Activated T-cell treated with anti-CD3 and anti-CD28 coated beads, Interleukin-2, amount 50 U/mL, for 24 hours (primary cell): Measurements from ENCODE around the gene CCNK.
A peak's percentile ranks its signal among the peaks of the same experiment; 100 is the strongest.

ENCODE experiments used
- DNase-seq: peaks from one replicate; pipeline ENCODE4 v3.0.0-alpha.2; 2020
- H3K27ac Mint-ChIP-seq: 2 replicates; pipeline ENCODE4 v1.8.0; 2020; ENCODE audit warnings: mild to moderate bottlenecking, mixed read lengths
- H3K27me3 Mint-ChIP-seq: 2 replicates; pipeline ENCODE4 v1.8.0; 2020; ENCODE audit warnings: mixed read lengths
- H3K36me3 Mint-ChIP-seq: 2 replicates; pipeline ENCODE4 v1.8.0; 2020; ENCODE audit warnings: low read depth, mixed read lengths
- H3K4me1 Mint-ChIP-seq: 2 replicates; pipeline ENCODE4 v1.8.0; 2020; ENCODE audit warnings: low read depth, mixed read lengths
- H3K4me3 Mint-ChIP-seq: 2 replicates; pipeline ENCODE4 v1.8.0; 2020; ENCODE audit warnings: mild to moderate bottlenecking, moderate library complexity, mixed read lengths
- H3K9me3 Mint-ChIP-seq: 2 replicates; pipeline ENCODE4 v1.8.0; 2020; ENCODE audit warnings: mixed read lengths

Gene CCNK

DNA sequence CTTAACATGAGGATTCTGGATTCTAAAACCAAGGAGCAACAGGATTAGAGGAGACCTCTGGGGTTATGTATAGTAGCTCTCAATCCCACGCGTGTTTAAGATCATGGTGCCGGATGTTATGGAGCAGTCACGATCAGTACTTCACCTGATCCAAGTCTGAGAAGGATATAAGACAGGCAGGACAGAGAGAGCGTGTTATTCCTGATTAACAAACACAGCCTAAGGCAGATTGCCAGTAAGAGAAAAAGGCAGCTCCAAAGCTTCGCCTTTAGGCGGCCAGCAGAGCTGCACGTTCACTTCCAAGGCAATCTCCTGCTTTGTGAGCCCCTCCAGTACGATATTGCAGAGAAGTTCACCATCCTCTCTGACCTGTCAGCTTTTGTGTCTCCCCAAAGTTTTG, 6.0 kb upstream of the CCNK start:
- peaks cover 12% of the 10 kb centered on the region for H3K36me3 Mint-ChIP-seq
- no peak for DNase-seq
- no peaks in the 10 kb centered on the region for H3K9me3 Mint-ChIP-seq
- H3K4me1 Mint-ChIP-seq, result peaks cover 58% of the 10 kb centered on the region
- H3K27me3 Mint-ChIP-seq, result no peaks in the 10 kb centered on the region
- H3K27ac Mint-ChIP-seq, result no peak overlapping the region
- no peak overlapping the region for H3K4me3 Mint-ChIP-seq

DNA sequence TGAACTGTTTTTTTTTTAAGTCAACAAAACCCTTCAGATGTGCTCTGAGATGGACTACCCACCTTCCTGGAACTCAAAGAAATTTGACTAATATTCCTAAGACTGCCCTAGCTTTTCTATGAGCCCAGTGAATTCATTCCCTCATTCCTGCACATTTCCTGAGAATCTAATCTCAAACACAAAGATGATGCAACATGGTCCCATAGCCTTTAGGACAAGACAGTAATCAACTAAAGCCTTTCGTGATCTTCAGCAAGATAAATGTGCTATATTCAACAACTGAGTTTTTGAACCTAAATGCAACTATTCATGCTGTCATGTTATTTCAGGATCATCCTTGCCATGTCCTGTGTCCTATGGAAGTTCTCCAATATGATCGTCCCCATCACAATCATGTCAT, 5.5 kb upstream of the CCNK start:
- peaks cover 12% of the 10 kb centered on the region for H3K36me3 Mint-ChIP-seq
- H3K4me1 Mint-ChIP-seq, result peaks cover 55% of the 10 kb centered on the region

DNA sequence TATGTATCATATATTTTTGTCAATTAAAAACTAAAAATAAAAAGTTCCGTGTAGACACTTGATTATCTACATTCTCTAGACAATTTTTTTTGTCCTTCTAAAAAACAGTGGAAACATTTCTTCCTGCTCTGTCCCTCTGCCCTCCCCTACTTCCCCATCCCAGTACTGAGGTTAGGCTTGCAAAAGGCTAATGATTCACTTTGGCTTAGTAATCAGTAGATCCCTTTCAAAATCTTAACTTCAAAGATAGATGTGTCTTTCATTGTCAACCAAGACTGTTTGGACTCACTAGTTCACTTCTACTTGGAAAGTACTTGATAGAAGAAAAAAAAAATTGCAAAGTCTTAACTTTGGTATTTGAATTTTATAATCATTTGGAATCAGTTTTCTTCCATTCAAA, 4.3 kb upstream of the CCNK start:
- H3K4me1 Mint-ChIP-seq, result peaks cover 50% of the 10 kb centered on the region
- H3K27ac Mint-ChIP-seq, result no peak overlapping the region
- no peak for DNase-seq
- H3K4me3 Mint-ChIP-seq, result no peak overlapping the region
- no peaks in the 10 kb centered on the region for H3K27me3 Mint-ChIP-seq
- H3K9me3 Mint-ChIP-seq, result no peaks in the 10 kb centered on the region
- peaks cover 18% of the 10 kb centered on the region for H3K36me3 Mint-ChIP-seq

More for the DNA sequence above, 5.5 kb upstream of the CCNK start:
- no peak overlapping the region for H3K4me3 Mint-ChIP-seq
- H3K9me3 Mint-ChIP-seq, result no peaks in the 10 kb centered on the region
- no peak overlapping the region for H3K27ac Mint-ChIP-seq
- no peak for DNase-seq
- no peaks in the 10 kb centered on the region for H3K27me3 Mint-ChIP-seq

DNA sequence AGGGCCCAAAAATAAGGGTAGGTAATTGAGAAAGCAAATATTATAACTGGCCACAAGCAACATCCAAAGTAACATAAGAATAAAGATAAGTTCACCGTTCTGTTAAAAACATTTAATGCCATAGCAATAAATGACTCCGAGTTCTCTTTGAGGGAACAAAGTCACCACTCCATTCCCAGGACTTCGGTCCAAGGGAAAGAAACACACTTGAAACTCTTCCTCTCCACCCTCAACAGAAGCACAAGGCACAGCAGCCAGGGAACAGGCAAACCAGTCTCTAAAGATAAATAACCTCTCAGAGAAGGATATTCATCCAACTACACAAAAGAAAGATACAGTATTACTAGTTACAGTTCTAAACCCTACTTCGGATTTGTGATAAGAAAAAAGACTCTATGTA, 3.1 kb upstream of the CCNK start:
- no peak for DNase-seq
- Mint-ChIP-seq H3K27ac (no peak overlapping the region), H3K36me3 (peaks cover 21% of the 10 kb centered on the region), H3K9me3 (no peaks in the 10 kb centered on the region), H3K4me3 (peak overlapping the region; percentile 95), H3K4me1 (peaks cover 55% of the 10 kb centered on the region), H3K27me3 (no peaks in the 10 kb centered on the region)

DNA sequence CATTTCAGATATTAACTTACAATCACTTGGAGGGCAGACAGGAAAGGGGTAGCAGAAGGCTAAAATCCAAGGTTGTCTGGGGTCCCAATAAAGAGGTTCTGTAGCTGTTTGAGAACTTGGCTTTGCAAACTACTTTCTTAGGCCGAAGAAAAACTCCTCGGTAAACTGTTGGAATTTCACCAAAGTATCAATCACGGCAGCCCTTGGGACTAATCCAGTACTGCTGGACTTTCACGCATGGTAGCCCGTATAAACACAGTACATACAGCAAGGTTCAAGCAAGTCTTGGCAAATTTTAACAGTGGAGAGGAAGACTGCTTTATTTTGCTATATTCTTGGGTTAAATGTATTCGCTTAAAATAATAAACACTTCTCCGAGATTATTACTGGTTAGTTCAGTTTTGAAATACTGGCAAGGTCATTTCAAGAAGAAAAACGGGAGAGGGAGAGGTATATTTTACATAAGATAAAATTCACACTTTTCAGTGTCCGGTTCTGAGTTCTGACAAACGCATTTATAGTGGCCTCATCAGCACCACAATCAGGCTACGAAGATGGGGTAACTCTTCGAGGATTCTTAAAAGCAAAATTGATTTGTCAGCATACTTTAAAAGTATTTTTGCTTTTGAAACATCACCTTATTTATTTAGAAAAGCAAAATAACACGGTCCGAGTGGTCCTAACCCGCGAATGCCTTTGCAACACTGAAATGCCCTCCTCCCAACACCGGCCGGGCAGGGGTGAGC, 1.9 kb upstream of the CCNK start:
- no peak for DNase-seq
- Mint-ChIP-seq H3K4me1 (peaks cover 59% of the 10 kb centered on the region), H3K36me3 (peaks cover 18% of the 10 kb centered on the region), H3K27ac (peak overlapping the region; percentile 94), H3K9me3 (no peaks in the 10 kb centered on the region), H3K4me3 (peak overlapping the region; percentile 95), H3K27me3 (no peaks in the 10 kb centered on the region)

DNA sequence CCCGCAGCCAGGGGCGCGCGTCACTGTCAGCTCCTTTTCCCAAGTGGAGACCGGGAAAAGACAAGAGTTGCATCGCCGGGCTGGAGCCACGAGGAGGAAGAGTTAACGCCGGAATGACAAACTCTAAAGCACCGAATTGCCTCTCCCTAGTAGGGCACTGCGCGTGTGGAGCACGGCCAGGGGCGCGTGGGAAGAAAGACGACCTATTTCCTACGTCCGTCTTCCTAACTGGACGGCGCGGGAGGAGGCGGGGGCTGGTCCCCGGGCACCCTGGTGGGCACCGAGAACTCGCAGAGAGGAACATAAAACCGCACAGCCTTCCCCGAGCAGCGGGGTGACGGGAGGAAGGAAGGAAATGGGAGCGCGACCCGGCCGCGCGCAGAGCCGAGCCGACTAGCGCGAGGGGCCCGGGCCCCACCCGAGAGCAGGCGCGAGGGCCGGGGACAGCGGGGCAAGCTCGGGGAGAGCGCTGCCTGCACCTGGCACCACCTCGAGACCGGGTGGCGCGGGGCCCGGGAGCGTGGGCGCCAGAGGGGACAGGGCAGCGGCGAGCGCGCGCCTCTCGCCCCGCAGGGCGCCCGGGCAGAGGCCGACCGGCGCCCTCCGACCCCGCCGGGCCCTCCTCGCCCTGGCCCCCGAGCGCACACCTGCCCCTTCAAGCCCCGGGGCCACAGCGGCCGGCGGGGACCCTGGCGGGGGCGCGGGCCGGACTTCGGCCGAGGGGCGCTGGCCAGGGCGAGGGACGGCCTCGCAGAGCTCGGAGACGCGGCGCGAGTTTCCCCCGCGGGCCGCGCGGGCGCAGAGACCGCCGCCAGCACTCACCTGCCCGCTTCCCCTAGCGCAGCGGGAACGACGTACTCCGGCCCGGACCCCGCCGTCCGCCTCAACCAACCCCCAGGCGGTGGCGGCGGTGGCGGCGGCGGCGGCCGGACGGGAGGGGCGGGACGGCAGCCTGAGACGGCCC, 1.0 kb upstream of the CCNK start, which contains the start of gene SETD3:
Gene SETD3, minus strand, starts transcription at position 954 of the 964 bp plus-strand sequence. CDS start 15,054 bp downstream, outside the sequence.
- Mint-ChIP-seq H3K9me3 (no peaks in the 10 kb centered on the region), H3K4me3 (peak within 1 kb of the TSS; percentile 98), H3K27me3 (no peaks in the 10 kb centered on the region), H3K27ac (peak within 1 kb of the TSS; percentile 99), H3K4me1 (peaks cover 65% of the 10 kb centered on the region), H3K36me3 (peaks cover 18% of the 10 kb centered on the region)
- peak; percentile 65 for DNase-seq

DNA sequence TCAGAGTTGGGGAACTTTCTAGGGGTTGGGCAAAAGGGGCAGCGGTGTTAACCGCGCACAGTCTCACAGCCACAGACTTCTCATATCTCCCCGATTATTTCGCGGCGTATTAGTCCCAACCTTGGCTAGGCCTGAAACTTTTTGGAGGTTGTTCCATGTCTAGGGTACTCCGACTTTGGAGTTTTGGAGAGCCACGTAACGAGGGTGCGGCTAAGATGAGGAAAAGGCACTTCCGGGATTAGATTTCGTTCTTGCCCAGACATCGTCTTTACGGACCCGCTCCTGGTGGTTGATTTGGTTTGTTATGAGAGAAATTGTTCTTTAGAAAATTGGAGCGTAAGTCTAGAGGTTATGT, 513 bp downstream of the CCNK start:
- peaks cover 67% of the 10 kb centered on the region for H3K4me1 Mint-ChIP-seq
- H3K27me3 Mint-ChIP-seq, result no peaks in the 10 kb centered on the region

DNA sequence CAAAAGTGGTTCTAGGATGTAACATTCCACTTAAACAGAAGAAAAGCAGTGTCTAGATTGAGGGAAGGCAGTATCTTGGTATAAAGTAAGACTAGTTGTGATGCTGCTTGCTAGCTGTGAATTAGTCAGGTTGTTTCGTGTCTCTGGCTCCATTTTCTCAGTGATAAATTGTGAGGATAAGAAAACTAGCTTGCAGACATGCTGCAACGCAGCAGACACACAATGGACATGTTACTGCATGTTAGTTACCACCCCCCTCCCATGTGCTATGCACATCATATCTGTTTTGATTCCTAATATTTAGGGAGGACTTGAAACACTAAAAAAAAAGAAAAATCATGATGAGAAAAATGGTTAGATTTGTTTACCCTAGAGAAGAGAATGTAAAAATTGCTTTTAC, 2.9 kb downstream of the CCNK start:
- peak overlapping the region; percentile 8 for H3K27ac Mint-ChIP-seq
- no peak for DNase-seq
- H3K4me1 Mint-ChIP-seq, result peaks cover 65% of the 10 kb centered on the region
- H3K27me3 Mint-ChIP-seq, result no peaks in the 10 kb centered on the region
- no peak overlapping the region for H3K4me3 Mint-ChIP-seq
- H3K9me3 Mint-ChIP-seq, result no peaks in the 10 kb centered on the region
- H3K36me3 Mint-ChIP-seq, result peaks cover 15% of the 10 kb centered on the region

More for the DNA sequence above, 513 bp downstream of the CCNK start:
- DNase-seq, result no peak
- peak overlapping the region; percentile 99 for H3K27ac Mint-ChIP-seq
- H3K9me3 Mint-ChIP-seq, result no peaks in the 10 kb centered on the region
- H3K36me3 Mint-ChIP-seq, result peaks cover 18% of the 10 kb centered on the region
- H3K4me3 Mint-ChIP-seq, result peak overlapping the region; percentile 98

DNA sequence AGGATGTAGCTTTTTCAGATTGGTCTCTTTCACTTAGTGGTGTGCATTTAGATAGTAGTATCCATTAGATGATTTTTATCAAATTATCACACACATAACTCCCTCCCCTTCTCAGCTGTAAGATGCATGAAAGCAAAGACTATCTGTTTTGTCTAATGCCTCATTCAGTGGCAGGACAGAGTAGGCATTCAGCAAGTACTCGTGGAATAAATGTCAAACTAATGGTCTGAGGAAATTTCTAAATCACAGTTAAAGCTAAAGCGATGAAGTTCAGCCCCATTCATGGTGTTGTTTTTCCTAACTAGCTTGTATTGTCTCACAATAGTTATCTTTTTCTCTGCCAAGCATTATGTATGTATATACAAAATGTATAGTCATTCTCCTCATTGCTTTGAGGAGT, 16.1 kb downstream of the CCNK start:
- Mint-ChIP-seq H3K27ac (no peak overlapping the region), H3K27me3 (no peaks in the 10 kb centered on the region), H3K9me3 (no peaks in the 10 kb centered on the region), H3K4me3 (no peak overlapping the region), H3K4me1 (peaks cover under 1% of the 10 kb centered on the region), H3K36me3 (peaks cover 94% of the 10 kb centered on the region)
- no peak for DNase-seq

DNA sequence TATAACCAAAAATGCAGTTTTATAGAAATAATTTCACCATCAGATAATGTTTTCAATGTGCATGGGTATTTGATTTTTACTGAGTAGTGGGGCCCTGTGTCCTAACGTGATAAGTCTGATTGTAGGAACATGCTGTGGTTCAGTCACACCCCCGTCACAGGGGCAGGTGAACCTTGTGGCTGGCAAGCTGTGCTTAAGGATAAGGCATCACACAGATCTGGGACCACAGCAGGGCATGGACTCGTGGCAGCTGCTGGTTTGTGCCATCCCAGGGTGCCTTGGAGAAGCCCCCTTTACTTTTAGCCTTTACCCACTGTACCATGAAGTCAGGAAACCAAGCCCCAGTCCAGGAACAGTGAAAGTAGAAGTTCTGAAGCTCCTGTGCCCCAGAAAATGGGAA, 16.7 kb downstream of the CCNK start:
- Mint-ChIP-seq H3K4me3 (no peak overlapping the region), H3K9me3 (no peaks in the 10 kb centered on the region), H3K36me3 (peaks cover 94% of the 10 kb centered on the region), H3K4me1 (no peaks in the 10 kb centered on the region), H3K27me3 (no peaks in the 10 kb centered on the region), H3K27ac (peak overlapping the region; percentile 35)
- no peak for DNase-seq

DNA sequence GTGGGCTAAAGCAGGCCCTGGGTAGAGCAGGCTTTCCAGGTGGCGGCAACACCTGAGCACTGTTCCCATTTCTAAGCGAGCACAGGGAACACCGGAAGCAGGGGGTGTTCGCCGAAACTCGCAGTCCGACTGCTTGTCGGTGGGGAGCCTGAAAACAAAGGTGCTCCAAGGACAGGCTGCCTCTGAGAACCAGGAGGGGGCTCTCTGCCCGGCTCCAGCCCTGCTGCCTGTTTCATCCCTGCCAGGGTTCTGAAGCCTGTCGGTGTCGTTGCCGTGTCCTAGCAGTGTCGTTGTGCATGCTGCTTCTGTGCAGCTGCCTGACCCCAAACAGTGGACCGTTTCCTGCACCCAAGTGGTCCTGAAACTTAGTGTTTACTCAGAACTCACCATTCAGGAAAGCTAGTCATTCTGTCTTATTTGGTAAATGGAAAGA, 21.8 kb downstream of the CCNK start:
- no peak for DNase-seq
- H3K9me3 Mint-ChIP-seq, result no peaks in the 10 kb centered on the region
- no peaks in the 10 kb centered on the region for H3K27me3 Mint-ChIP-seq
- no peak overlapping the region for H3K4me3 Mint-ChIP-seq
- H3K4me1 Mint-ChIP-seq, result peaks cover 5% of the 10 kb centered on the region
- peaks cover 97% of the 10 kb centered on the region for H3K36me3 Mint-ChIP-seq
- peak overlapping the region; percentile 34 for H3K27ac Mint-ChIP-seq

DNA sequence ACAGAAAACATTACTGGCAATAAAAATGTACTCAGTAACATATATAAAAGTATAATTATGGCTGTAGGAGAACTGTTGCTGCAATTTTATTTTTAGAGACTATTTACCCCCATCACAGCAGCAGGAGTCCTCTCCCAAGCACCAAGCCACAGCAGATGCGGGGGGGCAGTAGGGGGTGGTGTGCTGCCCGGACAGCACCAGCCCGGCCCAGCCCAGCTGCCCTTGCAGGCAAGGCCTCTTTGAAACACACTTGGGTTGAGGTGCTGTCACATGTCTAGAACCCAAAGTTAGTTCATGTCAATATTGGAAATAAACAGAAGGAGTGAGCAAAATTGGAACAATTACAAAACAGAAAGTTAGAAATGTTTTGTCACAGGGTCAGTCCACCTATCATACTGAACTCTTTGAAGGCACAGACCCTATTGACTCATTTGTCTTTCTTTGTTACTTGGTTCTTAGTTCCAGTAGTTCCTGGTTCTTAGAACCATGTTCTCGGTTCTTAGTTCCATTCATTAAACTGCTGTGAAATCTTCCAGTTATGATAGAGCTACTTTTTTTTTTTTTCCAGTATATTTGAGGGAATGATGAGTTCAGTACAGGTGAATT, 22.7 kb downstream of the CCNK start:
- Mint-ChIP-seq H3K4me3 (no peak overlapping the region), H3K36me3 (peaks cover 97% of the 10 kb centered on the region), H3K27ac (peak overlapping the region; percentile 77), H3K27me3 (no peaks in the 10 kb centered on the region), H3K4me1 (peaks cover 5% of the 10 kb centered on the region), H3K9me3 (no peaks in the 10 kb centered on the region)
- no peak for DNase-seq

DNA sequence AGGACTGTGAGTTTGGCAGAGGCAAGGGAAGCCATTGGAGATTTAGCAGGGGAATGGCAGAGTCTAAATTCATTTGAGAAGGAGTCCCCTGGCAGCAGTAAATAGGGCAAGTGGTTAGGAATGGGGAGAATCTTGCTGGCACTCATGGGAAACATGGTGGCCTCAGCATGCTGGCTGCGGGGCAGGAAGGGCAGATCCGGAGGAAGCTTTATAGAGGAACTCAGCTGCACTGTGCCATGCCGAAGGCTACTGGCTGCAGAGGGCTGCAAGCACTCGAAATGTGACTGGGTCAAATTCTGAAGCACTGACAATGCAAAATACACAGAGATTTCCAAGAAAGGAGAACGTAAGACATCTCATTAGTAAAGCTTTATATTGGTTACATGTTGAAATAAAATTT, 23.9 kb downstream of the CCNK start:
- H3K36me3 Mint-ChIP-seq, result peaks cover 98% of the 10 kb centered on the region
- no peak overlapping the region for H3K4me3 Mint-ChIP-seq
- no peaks in the 10 kb centered on the region for H3K9me3 Mint-ChIP-seq
- H3K4me1 Mint-ChIP-seq, result peaks cover 5% of the 10 kb centered on the region
- H3K27ac Mint-ChIP-seq, result peak overlapping the region; percentile 12
- no peaks in the 10 kb centered on the region for H3K27me3 Mint-ChIP-seq
- no peak for DNase-seq

DNA sequence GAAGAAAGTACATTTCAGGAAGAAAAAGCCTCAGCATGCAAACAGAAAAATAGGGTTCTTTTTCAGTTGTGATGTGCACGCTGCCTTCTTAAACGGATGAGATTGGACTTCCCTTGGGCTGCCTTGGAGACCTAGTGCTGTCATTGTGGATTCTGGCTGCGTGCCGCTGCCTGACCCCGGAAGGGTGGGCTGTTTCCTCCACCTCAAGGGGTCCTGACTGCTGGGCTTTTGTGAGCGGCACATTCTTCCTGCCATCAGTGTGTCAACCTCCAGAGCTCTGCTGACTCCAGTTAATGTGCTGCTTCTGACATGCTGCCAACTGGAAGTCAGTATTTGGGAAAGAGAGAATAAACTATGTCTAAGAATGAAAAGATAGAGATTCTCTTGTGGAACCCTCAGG, 25.1 kb downstream of the CCNK start:
- H3K4me1 Mint-ChIP-seq, result peaks cover 5% of the 10 kb centered on the region
- peaks cover 93% of the 10 kb centered on the region for H3K36me3 Mint-ChIP-seq
- DNase-seq, result no peak
- H3K27me3 Mint-ChIP-seq, result no peaks in the 10 kb centered on the region
- H3K4me3 Mint-ChIP-seq, result no peak overlapping the region
- no peaks in the 10 kb centered on the region for H3K9me3 Mint-ChIP-seq
- H3K27ac Mint-ChIP-seq, result peak overlapping the region; percentile 48
